HepG2 (cell line): Measurements from ENCODE around the gene CDX1. TPM values are rescaled to one million over a fixed set of nuclear protein-coding genes. Genes with fewer than 3 reads are reported as not detected.

Source experiments
- ARNT2 ChIP-seq: sonication (generic); formaldehyde crosslinking; IDR thresholded peaks from 2 replicates; pipeline ENCODE4 v1.8.0; 2022; ENCODE audit warnings: mild to moderate bottlenecking, low read depth, missing genetic modification reagents, moderate library complexity
- ATRX ChIP-seq: sonication (generic); formaldehyde crosslinking; IDR thresholded peaks from 2 replicates; pipeline ENCODE4 v1.4.0; 2020; ENCODE audit warnings: missing genetic modification reagents, borderline replicate concordance
- BHLHE40 ChIP-seq: IDR thresholded peaks from 2 replicates; pipeline ENCODE4 v1.6.1; 2011; ENCODE audit warnings: low read length, improper control_type of control experiment
- CBX2 ChIP-seq, 2 experiments: fragments of 200-600 bp in 1 of 2; sonication (generic); formaldehyde crosslinking in 1 of 2; IDR thresholded peaks; 2 replicates each; pipeline versions ENCODE4 v1.7.0 to v1.8.1; 2018 to 2022; ENCODE audit warnings: low read depth in 2 of 2, low read length in 1 of 2, mild to moderate bottlenecking in 1 of 2, missing genetic modification reagents in 1 of 2
- CENPX ChIP-seq: sonication (generic); formaldehyde crosslinking; IDR thresholded peaks from 2 replicates; pipeline ENCODE4 v1.9.0; 2021; ENCODE audit warnings: mild to moderate bottlenecking, missing genetic modification reagents, moderate library complexity
- CHCHD3 ChIP-seq: sonication (generic); formaldehyde crosslinking; IDR thresholded peaks from 2 replicates; pipeline ENCODE4 v1.8.0; 2022; ENCODE audit warnings: mild to moderate bottlenecking, missing genetic modification reagents, moderate library complexity
- DPF2 ChIP-seq: sonication (generic); formaldehyde crosslinking; IDR thresholded peaks from 2 replicates; pipeline ENCODE4 v1.4.0; 2020; ENCODE audit warnings: mild to moderate bottlenecking, low read depth, missing genetic modification reagents, borderline replicate concordance
- GZF1 ChIP-seq: sonication (generic); formaldehyde crosslinking; IDR thresholded peaks from 2 replicates; pipeline ENCODE4 v1.5.1; 2020; ENCODE audit warnings: mild to moderate bottlenecking, missing genetic modification reagents
- HCFC1 ChIP-seq: fragments of 150-350 bp; IDR thresholded peaks from 2 replicates; pipeline ENCODE4 v1.6.1; 2014; ENCODE audit warnings: low read depth, low read length
- HIC2 ChIP-seq: sonication (generic); formaldehyde crosslinking; IDR thresholded peaks from 2 replicates; pipeline ENCODE4 v1.9.0; 2022; ENCODE audit warnings: low read depth, missing genetic modification reagents
- HOXA7 ChIP-seq: sonication (generic); formaldehyde crosslinking; IDR thresholded peaks from 2 replicates; pipeline ENCODE4 v1.8.1; 2022; ENCODE audit warnings: mild to moderate bottlenecking, missing genetic modification reagents, moderate library complexity
- MED13 ChIP-seq: sonication (generic); formaldehyde crosslinking; IDR thresholded peaks from 2 replicates; pipeline ENCODE4 v1.5.0; 2020; ENCODE audit warnings: missing genetic modification reagents
- MIER3 ChIP-seq: IDR thresholded peaks from 2 replicates; pipeline ENCODE4 v1.6.1; 2016; ENCODE audit warnings: missing compliant biosample characterization, borderline replicate concordance
- NR2C2 ChIP-seq: sonication (generic); formaldehyde crosslinking; IDR thresholded peaks from 2 replicates; pipeline ENCODE4 v1.4.0; 2020; ENCODE audit warnings: missing genetic modification reagents, mild to moderate bottlenecking, moderate library complexity, borderline replicate concordance
- PHF5A ChIP-seq: IDR thresholded peaks from one replicate; pipeline ENCODE4 v1.6.1; 2018; ENCODE audit warnings: low read depth, missing genetic modification reagents; ENCODE audit not compliant: unreplicated experiment
- ZBTB44 ChIP-seq: sonication (generic); formaldehyde crosslinking; IDR thresholded peaks from 2 replicates; pipeline ENCODE4 v1.4.0; 2020; ENCODE audit warnings: missing genetic modification reagents
- ZKSCAN1 ChIP-seq: fragments of 150-350 bp; IDR thresholded peaks from 2 replicates; pipeline ENCODE4 v1.6.1; 2014; ENCODE audit warnings: low read length
- ZNF367 ChIP-seq: sonication (generic); formaldehyde crosslinking; IDR thresholded peaks from 2 replicates; pipeline ENCODE4 v1.4.0; 2020; ENCODE audit warnings: missing genetic modification reagents, borderline replicate concordance
- ZNF562 ChIP-seq: sonication (generic); formaldehyde crosslinking; IDR thresholded peaks from 2 replicates; pipeline ENCODE4 v1.8.0; 2022; ENCODE audit warnings: missing genetic modification reagents, borderline replicate concordance
- ZNF577 ChIP-seq: sonication (generic); formaldehyde crosslinking; IDR thresholded peaks from 2 replicates; pipeline ENCODE4 v1.4.0; 2020; ENCODE audit warnings: mild to moderate bottlenecking, low read depth, missing genetic modification reagents, borderline replicate concordance
- ZNF724P ChIP-seq: sonication (generic); formaldehyde crosslinking; IDR thresholded peaks from 2 replicates; pipeline ENCODE4 v1.8.0; 2022; ENCODE audit warnings: missing genetic modification reagents, borderline replicate concordance
- ZNF792 ChIP-seq: IDR thresholded peaks from 2 replicates; pipeline ENCODE4 v1.6.1; 2016
- ZNF83 ChIP-seq: sonication (generic); formaldehyde crosslinking; IDR thresholded peaks from 2 replicates; pipeline ENCODE4 v1.4.0; 2020; ENCODE audit warnings: missing genetic modification reagents, mild to moderate bottlenecking, borderline replicate concordance
- ZNF841 ChIP-seq: sonication (generic); formaldehyde crosslinking; IDR thresholded peaks from 2 replicates; pipeline ENCODE4 v1.8.1; 2023; ENCODE audit warnings: missing genetic modification reagents, borderline replicate concordance
- polyA plus RNA-seq, 8 experiments: library from polyadenylated mRNA; depleted of rRNA in 3 of 8; stranded (reverse) in 7 of 8; unstranded in 1 of 8; fragments of >200 nt; fragmentation: Illumina TruSeq in 4 of 8; extraction: Trizol in 4 of 8; gene quantifications; 2 replicates each; pipeline versions ENCODE4 v1.2.1 to v1.2.3, GENCODE V29; 2011 to 2016; ENCODE audit warnings: low read depth in 4 of 8, missing spikeins in 1 of 8, mixed read lengths in 1 of 8; ENCODE audit not compliant: insufficient read depth in 1 of 8
- total RNA-seq, 5 experiments: library from RNA; depleted of rRNA; stranded (reverse); fragments of >200 nt; fragmentation: Illumina TruSeq; extraction: Trizol; gene quantifications; 2 replicates each; pipeline ENCODE4 v1.2.3, GENCODE V29; 2016; ENCODE audit warnings: low read depth in 1 of 5
- TF ChIP-seq, protein P1 (sequence below): sonication (generic); formaldehyde crosslinking; IDR thresholded peaks from 2 replicates; pipeline ENCODE4 v1.4.0; 2020; ENCODE audit warnings: missing genetic modification reagents; ENCODE audit errors: not compliant biosample characterization
- TF ChIP-seq, protein P2 (sequence below): sonication (generic); formaldehyde crosslinking; IDR thresholded peaks from 2 replicates; pipeline ENCODE4 v1.4.0; 2020; ENCODE audit warnings: missing genetic modification reagents

CDX1 gene
- total and polyA plus RNA-seq, 2 of the 13 experiments (the other 11 are each of a cell fraction or from before 2014, with no cell fraction given) = not detected

- TF ChIP-seq ZNF841 (CRISPR knock-in tag) (no peak), HIC2 (CRISPR knock-in tag) (0 out of 2 replicates have a peak, but pooled peaks have one; percentile 13), NR2C2 (peak; percentile 89), BHLHE40 (no peak; the same call in 1 of the 2 replicates), ZNF792 (peak; percentile 38; the same call in 1 of the 2 replicates), ZNF367 (CRISPR knock-in tag) (no peak), GZF1 (CRISPR knock-in tag) (no peak), MED13 (CRISPR knock-in tag) (no peak), ZKSCAN1 (no peak), ATRX (CRISPR knock-in tag) (no peak), ZNF724P (CRISPR knock-in tag) (no peak), CHCHD3 (CRISPR knock-in tag) (no peak), ZNF83 (CRISPR knock-in tag) (no peak), ZBTB44 (CRISPR knock-in tag) (no peak), ARNT2 (peak; percentile 67), MIER3 (CRISPR knock-in tag) (peak; percentile 40; the same call in 1 of the 2 replicates), HCFC1 (no peak), HOXA7 (no peak), CENPX (CRISPR knock-in tag) (no peak), ZNF562 (no peak), PHF5A (CRISPR knock-in tag) (no peak), CBX2 (IDR thresholded peaks at IDR 0.05; ENCODE audit: low read depth, low read length) (no peak), CBX2 (CRISPR knock-in tag; IDR thresholded peaks at IDR 0.05; ENCODE audit: low read depth) (no peak), ZNF577 (CRISPR knock-in tag) (no peak), DPF2 (CRISPR knock-in tag) (no peak)
- TF ChIP-seq, protein P1, sequence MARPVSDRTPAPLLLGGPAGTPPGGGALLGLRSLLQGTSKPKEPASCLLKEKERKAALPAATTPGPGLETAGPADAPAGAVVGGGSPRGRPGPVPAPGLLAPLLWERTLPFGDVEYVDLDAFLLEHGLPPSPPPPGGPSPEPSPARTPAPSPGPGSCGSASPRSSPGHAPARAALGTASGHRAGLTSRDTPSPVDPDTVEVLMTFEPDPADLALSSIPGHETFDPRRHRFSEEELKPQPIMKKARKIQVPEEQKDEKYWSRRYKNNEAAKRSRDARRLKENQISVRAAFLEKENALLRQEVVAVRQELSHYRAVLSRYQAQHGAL (CRISPR knock-in tag) = no peak
- TF ChIP-seq, protein P2, sequence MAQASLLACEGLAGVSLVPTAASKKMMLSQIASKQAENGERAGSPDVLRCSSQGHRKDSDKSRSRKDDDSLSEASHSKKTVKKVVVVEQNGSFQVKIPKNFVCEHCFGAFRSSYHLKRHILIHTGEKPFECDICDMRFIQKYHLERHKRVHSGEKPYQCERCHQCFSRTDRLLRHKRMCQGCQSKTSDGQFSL (CRISPR knock-in tag) = no peak
These were observed 36.6 kb upstream of the CDX1 start (continued) for GRCh38 chr5:150129813-150130492.
